NCI-H1930 (cell line): ENCODE measurements around the gene LRFN2.

Experiments
- DNase-seq, 2 experiments: peaks; one replicate each; lab custom pipeline; 2025; lab: John Stamatoyannopoulos, UW

Gene LRFN2

DNA sequence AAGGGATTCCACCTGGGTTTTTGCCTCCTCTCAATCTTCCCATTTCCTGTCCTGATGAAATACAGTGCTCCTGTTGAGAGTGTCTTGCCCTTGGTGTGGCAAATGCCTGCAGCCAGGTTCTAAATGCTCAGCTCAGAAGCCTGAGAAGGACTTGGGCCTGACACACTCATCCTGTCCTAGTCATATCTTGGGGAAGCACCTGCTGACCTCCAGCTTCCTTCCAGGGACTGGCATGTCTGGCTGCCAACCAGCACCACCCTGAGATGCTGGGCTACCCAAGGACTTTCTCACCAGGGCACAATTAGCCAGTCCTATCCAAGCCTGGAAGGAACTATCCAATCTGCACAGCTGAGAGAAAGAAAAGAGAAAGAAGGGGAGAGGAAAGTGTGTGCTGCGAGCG lies 43.4 kb downstream of the LRFN2 start:
- DNase-seq, result no peak

DNA sequence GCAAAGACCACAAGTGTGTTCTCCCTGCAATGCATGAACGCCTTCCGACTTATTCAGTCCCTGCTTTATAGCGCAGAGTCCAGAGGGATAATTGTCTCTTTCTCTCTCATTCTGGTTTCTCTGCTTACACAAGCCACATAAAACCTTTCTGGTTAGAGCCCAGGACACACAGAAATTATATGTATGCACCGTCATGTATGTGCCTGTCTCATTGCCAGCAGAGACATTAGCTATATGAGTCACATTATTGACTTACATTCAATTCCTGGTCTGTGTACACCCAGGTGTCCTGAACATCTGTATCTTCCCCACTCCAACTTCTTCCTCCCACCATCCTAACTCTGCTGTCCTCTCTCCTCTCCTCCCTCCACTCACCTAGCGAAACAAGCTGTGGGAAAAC lies 44.0 kb downstream of the LRFN2 start:
- DNase-seq, result no peak

DNA sequence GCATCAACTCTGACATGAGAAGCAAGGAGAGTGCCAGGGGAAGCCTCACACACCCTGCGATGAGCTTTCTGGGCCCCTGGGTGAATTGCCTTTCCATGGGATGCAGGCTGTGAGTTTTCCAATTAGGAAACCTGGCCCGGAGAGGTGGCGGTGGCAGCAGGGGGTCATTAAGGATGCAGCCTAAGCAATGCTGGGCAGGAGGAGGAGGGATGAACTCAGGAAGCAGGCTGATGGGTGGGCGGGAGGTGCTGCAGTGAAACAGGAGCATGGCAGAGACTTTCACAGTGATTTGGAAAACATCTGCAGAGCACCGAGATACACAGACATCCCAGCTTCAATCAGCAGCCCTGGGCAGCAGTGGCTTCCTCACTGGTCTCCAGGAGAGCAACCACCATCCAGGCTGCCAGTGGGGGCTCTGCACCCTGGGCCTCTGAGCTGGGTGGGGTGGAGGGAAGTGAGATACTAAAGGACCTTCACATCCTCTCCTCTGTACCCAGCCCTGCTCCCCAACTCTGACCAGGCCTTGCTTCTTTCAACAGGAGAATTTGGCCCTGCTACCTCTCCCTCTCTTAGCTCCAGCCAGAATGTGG lies 44.9 kb downstream of the LRFN2 start:
- no peak for DNase-seq

DNA sequence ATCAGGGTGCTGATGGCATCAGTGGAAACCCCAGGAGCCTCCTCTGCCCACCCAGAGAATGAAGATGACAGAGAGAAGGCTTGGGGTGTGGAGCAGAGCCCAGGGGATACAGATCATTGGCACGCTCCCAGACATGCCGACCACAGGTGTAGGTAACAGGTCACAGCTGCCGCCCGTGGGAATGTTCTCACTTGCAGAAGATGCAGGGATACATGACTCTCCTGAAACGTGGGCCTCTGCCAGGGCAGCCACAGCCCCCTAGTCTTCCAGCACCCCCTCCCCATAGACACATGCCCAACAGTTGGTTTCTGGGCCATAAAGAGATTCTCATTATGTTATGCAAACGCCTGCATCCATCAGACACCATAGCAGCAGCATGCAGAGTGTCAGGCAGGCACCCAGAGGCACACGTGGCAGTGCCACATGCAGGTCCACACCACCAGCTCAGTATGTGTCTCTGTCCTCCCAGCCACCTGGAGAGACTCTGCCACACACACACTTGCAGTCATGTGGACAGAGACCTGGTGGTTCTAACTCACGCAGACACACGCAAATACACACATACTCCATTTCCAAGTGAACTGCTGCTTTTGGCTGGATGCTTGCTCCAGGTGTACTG lies 45.5 kb downstream of the LRFN2 start:
- DNase-seq, result no peak

DNA sequence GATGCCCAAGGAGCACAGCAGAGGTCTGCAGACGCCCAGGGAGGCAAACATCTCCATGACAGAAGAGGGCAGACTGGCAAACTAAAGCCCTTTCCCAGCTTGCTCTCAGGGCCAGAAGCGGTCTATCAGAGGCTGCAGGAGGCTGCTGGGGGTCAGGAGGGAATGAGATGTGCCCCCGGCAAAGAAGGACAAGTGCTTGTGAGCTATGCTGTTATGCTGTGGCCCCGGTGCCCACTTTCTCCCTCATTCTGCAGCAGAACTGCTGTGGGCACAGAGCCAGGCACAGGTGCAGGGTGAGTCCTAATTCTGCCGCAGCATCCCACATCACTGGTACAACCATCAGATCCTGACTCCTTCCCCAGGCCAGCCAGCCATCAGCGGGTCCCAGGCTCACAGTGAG lies 46.4 kb downstream of the LRFN2 start:
- no peak for DNase-seq

DNA sequence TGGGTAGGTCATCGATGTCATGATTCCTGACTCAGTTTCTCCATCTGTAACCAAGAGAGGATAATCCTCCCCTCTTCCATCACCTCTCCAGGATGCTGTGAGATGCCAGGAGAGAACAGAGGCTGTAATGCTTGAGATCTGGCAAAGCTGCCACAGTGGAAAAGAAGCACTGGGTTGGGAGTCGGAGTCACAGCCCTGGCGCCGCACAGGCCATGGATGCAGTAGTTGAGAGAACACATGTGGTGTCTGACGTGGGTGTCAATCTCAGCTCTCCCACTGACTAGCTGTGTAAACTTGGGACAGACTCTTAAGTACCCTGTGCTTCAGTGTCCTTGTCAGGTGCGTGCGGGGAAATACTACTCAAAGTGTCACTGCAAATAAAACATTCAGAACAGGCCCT lies 47.3 kb downstream of the LRFN2 start:
- DNase-seq, result no peak

DNA sequence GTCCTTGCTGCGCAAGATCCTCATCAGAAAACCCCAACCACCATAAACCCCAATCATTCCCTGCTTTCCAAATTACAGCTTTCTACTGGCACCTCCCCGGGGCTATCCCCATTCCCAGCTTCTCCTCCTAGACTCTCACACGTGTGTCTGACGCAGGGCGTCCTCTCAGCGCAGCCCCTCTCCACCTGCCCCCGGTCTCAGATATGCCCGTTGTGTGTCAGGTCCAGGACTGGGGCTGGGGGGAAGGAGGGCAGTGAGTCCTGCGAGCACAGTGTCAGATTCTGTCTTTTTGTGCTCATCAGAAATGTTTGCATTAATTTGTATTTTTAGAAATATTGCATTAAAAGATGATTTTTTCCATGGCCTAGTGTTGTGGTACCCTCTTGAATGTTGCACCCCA lies 48.6 kb downstream of the LRFN2 start:
- DNase-seq, result no peak

DNA sequence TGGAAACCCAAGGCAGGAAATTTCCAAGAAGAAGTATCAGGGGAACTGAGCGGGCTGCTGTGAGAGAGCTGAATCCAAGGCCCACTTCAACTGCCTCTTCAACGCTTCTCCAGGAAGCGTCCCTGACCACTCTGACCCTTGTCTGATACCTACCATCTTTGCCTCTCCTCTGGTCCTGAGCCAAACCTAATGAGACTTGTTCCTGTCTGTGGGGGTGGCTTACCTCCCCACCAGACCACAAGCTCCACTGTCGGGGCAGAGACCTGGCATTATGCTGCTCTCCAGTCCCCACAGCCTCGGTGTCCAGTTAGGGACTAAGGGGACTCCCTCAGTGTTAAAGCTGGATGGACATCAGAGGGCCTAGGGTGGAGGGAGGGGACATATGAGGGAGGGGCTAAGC lies 49.7 kb downstream of the LRFN2 start:
- no peak for DNase-seq

DNA sequence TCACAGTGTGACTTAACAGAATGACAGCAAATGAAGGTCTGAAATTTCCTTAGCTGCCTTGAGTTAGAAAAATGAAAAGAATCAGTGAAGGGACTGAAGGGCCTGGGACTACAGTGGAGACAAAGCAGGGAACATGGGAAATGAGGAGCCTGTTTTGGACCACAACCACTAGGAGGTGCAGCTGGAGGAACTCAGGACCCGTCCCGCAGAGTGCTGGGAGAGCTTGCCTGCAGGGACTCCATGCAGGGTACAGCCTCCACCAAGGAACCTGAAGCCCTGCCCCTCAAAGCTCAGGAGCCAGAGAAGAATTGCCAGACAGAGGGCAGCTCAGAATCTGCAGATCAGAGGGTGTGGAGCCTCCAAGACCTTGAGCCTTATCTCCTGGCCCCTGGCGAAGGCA lies 50.7 kb downstream of the LRFN2 start:
- no peak for DNase-seq

DNA sequence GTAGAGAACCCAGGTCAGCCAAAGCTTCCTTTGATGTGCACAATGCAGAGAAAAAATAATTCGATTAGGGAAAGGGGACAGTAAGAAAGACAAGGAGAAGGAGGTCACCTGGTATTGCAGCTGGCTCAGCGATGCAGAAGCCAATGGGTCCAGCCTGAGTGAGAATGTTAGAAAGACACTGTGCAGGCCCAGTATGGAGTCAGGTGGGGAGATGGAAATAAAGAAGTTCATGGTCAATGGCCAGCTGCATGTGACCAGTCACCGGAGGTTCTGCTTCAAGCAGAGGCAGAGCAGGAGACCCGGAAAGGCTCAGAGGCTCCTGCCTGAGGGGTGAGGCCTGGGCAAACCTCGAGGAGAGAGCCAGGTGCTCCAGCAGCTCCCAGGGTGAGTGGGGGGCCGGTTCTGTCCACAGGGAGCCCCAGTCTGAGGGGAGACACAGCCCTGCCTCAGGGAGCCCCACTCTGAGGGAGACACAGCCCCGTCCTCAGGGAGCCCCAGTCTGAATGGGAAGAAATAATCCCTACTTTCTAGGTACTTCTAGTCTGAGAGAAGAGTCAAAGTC lies 51.3 kb downstream of the LRFN2 start:
- DNase-seq, result no peak

DNA sequence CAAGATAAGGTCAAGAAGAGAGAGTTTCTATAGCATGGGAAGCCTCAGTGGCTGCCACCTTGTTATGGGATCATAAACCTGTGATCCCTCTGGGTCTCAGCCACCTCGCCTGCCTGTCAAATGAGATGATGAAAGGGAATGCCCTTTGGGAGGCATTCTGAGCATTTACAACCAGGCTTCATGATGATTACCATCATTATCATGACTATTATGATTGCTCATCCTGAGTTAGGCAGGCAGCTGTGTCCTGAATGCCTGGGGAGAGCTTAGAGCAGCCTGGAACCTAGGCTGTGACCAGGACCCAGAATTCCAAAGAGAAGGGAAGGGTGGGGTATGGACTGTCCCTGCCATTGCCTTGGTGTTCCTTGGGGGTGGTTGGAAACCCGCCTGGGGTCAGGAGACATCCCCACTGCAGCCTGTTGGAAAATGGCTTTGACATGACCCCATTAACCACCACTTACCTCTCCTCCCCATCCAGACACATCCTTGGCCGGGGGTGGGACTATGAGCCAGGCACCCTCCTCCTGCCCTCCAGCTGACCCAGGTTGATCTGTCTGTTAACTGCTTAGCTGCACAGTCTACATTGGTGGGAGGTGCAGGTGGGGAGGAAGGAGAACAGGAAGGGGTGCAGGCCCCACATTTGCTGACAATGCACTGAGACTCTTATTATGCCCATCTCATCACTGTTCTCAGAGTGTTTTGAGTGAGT lies 51.9 kb downstream of the LRFN2 start:
- peak; percentile 22 to 39 for DNase-seq

DNA sequence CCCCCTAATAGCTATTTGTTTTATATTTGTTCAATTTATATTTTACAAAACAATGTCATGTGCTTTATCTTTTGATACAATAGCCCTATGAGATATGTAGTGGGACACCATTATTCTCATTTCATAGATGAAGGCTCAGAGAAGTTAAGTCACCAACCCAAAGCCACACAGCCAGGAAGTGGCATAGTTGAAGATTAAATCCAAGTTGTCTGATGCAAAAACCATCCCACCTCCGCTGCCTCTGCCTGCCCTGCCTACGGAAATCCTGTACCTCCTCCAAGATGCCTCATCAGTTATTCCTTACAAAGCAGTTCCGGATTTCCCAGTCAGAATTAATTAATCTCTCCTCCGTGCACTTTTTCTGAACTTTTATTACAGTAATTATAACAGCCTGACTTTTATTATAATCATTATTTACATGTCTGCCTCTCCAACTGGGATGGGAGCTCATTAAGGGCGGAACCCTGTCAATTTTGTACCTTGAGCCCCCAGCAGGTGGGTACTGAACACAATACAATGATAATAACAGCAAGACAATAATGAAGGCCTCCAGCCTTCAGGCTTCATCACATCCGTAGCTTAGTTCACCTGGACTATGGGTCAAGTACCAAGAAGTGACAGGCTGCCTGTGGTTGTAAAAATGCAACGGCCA lies 54.7 kb downstream of the LRFN2 start:
- no peak for DNase-seq

DNA sequence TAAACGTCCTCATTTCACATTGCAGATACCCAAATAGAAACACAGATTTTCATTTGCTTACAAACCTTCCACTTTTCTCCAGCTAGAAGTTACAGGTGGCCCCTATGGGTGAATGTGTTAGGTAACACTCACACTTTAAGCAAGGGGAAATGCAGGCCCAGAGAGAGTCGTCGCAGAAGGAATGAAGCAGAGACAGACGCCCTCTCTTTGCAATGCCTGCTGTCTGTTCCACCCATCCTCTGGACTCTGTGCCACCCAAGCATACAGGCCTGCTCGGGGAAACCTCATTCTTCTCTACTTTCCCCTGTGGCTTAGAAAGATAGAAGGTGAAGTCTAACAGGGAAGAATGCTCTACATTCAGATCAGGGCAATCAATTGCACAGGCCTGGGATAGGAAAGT lies 57.2 kb downstream of the LRFN2 start:
- DNase-seq, result no peak

DNA sequence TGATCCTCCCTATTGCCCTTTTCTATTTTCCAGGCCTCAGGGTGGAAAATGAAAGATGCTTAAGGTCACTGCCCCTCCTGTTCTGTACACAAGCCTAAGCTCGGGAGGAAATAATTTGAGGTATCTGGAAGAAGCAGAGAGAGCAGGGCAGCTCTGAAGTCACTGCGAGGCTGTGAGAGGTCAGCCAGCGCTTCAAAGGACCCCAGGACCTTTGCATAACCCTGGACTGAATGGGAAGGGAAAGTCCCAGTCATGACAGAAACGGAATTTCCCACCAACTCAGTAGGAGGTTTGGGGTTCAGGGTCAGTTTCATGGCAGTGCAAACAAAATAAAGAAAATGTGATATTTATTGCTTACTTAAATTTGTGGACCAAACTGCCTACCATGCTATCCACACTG lies 58.1 kb downstream of the LRFN2 start:
- DNase-seq, result no peak

DNA sequence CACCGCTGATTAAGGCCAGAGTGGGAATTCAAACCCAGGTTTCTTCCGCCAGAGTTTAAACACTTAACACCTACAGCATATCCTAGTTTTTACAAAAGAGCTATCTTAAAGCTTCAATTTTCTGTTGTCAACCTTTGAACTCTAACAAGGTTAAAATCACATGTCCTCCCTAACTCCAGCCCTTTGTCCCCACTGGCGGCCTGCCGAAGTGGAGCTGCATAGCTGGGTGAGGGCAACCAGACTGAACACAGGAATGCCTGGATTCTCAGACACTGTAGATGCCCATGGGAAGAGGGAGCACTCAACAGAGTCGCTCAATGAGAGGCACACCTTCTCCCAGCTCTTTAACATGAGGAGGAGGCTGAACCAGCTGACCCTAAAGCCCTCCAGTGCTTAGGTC lies 59.1 kb downstream of the LRFN2 start:
- no peak for DNase-seq

DNA sequence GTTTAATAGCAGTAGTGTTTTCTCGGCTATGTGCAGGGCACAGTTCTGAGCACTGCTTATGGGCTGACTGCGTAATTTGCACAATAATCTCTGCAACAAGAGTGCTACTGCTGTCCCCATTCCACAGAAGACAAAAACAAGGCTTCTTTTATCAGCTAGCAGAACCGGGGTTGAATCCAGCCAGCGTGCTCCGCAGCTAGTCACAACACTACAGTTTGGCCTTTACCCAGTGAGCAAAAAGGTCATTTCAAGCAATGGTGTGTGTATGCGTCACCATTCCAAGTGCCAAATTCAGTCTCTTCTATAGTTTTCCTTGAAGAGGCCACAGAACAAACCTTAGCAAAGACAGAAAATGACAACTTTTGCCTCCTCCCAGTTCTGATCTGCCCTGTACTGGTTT lies 61.1 kb downstream of the LRFN2 start:
- no peak for DNase-seq

DNA sequence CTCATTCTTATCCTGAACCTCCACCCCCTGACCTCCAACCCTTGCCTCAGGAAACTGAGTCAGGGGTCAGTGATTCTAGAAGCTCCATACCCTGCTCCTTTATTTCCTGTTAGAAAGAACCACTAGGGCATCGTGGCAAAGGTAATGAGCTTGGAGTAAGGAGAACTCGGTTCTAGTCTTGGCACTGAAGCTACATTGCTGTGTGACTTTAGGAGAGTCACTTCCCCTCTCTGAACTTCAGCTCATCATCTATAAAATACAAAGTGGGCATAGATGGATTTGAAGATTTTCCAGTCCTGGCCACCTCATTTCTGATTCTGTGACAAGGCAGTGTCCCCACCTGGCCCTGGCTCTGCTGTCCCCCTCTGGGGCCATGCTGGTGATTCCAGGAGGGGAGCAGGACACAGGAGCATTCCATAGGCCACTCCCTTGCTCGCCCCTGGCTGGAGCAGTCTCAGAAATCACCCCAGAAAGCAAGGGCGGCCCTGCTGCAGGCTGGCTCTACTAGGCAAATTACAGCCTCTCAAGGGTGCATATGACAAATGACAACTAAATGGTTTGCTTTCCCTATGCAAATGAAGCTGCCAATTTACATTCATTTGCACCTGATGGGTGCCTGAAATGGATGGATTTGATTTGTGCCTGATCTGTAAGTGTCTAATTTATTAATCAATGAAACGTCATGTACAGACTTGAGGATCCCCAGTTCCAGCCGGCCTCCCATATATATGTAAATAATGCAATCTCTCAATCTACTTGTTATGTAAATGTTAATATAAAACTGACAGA lies 62.2 kb downstream of the LRFN2 start:
- DNase-seq, result no peak

DNA sequence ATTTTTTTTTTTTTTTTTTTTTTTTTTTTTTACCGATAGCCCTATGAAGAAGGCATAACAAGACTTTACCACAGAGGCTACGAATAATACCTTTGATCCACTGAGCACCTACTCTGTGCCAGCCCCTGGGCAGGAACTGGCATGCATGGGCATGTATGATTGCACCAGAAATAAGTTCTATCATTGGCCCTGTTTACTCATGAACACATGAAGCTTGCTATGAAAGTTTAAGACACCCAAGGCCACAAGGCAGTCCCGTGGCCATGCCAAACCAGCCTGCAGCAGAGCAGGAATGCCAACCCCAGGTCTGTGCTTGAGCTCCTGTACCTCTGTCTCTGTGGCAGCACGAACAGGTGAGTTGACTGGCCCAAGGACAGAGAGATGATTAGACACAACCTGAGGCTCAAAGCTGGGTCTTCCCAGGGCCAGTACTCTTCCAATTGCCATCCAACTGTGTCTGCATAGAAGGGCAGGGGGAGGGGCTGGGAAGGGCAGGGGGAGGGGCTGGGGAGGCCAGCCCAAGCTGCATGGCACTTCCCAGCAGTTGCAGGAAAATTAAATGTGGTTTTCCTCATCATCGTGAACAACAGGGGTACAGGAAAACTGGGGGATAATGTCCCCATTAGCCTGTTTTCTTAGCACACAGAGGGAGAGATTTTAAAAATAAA lies 63.5 kb downstream of the LRFN2 start:
- no peak for DNase-seq

DNA sequence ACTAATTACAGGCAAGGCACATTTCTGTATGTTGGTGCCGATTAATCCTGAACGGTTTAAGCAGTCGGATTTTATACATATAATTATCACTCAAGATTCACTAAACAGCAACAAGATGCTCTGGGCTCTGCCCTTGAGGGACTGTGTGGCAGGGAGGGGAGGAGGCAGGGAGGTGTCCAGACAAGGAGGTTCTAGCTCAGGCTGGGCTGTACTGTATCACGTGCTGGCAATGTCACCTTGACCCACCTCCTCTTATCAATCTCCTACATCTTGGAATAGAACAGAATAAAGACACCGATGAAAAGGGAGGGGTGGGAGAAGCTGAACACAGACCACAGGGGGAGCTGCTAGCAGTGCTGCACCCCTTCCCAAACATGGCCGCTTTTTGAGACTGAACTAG lies 65.7 kb downstream of the LRFN2 start:
- DNase-seq, result no peak

DNA sequence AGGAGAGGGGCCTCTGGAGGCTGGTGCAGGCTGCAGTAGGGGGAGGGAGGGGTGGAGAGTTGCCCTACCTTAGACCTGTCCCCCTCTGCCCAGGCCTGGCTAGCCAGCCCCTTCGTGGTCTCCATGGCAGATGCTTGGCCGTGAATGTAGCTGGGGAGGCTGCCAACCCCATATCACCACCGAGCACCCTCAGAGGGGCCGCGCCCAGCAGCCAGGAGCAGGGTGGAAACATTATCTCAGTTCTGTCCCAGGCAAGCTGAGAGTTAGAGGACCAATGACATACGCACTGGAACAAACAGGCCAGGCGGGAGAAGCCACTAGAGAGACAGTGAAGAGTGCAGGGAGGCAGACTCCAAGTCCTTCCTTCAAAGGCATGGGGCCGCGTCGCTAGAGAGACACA lies 66.5 kb downstream of the LRFN2 start:
- no peak for DNase-seq

DNA sequence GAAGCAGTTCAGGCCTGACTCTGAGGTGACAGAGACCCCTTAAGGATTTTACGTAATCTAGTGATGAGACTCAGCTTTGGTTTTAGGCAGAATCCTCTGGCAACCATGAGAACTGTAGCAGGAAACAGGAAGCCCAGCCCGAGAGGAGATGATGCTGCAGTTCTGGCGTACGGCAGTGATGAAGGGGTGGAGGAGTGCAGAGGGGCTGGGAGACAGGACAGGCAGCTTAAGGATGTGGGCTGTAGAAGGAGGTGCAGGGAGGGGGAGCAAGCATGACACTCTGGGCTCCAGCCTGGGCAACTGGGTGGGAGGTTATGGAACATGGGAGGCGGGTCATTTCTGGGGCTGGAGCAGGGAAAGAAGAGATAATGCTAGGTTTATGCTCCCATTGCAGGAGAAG lies 67.1 kb downstream of the LRFN2 start:
- no peak for DNase-seq

DNA sequence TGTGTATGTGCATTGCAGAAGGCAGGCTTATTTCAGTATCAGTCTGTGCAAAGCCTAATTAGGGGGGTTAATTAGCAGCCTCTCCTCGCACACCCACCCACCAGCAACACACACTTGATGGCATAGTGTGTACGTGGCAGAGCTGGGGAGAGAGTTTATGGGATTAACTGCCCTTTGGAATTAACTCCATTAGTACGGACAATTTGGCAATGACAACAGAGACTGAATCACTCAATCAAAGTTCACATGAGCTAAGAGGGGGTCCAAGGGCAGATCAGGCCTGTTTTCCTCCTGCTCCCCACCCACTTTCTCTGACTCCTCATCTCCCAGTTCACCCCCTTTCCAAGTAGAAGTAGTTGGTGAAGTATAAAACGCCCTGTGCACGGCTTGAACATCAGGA lies 69.5 kb downstream of the LRFN2 start:
- no peak for DNase-seq
